ENCODE measurements around the gene DSCAML1.

DNA sequence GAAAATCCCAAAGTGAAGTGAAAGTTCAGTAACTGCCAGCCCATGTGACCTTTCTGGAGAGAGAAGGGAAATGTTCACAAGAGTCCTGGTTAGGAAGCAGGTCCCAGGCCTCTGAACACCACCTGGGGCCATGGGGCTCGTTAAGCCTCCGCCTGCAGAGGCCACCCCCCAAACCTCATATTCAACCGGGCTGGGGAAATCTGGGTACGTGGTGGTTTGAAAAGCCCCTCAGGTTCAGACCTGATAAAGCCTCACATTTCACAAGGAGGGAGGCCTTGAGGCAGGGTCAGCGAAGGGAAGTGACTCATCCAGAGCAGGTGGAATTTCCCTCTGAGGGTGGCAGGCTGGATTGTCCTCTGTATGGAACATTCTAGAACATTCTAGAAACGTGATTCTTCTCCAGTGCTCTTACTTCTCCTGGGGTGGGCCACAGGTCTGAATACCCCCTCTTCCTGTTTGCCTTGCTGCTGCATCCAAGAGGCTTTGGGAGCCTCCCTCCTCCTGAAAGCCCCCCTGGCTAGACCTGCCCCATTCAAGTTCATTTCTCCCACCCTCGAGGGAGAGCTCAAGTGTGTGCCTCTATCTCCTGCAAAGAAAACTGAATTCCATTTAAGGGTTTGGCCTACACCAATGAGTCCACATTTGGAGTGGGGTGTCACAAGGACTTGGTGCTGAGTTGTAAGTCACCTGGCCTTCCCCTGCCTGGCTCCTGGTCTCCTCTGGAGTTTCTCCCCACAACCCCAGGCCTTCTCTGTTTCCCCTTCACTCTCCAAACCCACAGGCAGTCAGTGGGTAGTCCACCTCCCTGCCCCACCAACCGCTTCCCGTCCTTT is 21.2 kb upstream of the DSCAML1 start:
- TF ChIP-seq, protein P1, sequence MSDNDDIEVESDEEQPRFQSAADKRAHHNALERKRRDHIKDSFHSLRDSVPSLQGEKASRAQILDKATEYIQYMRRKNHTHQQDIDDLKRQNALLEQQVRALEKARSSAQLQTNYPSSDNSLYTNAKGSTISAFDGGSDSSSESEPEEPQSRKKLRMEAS (CRISPR knock-in tag; IDR thresholded peaks at IDR 0.05): no peak
- TF ChIP-seq, protein P2, sequence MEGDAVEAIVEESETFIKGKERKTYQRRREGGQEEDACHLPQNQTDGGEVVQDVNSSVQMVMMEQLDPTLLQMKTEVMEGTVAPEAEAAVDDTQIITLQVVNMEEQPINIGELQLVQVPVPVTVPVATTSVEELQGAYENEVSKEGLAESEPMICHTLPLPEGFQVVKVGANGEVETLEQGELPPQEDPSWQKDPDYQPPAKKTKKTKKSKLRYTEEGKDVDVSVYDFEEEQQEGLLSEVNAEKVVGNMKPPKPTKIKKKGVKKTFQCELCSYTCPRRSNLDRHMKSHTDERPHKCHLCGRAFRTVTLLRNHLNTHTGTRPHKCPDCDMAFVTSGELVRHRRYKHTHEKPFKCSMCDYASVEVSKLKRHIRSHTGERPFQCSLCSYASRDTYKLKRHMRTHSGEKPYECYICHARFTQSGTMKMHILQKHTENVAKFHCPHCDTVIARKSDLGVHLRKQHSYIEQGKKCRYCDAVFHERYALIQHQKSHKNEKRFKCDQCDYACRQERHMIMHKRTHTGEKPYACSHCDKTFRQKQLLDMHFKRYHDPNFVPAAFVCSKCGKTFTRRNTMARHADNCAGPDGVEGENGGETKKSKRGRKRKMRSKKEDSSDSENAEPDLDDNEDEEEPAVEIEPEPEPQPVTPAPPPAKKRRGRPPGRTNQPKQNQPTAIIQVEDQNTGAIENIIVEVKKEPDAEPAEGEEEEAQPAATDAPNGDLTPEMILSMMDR (IDR thresholded peaks at IDR 0.05): peak; percentile 14; the same call in 1 of the 2 replicates
- TF ChIP-seq CREB1 (CRISPR knock-in tag; IDR thresholded peaks at IDR 0.05) (no peak), NFE2L1 (CRISPR knock-in tag; IDR thresholded peaks at IDR 0.05) (no peak)
- TF ChIP-seq, protein P3, sequence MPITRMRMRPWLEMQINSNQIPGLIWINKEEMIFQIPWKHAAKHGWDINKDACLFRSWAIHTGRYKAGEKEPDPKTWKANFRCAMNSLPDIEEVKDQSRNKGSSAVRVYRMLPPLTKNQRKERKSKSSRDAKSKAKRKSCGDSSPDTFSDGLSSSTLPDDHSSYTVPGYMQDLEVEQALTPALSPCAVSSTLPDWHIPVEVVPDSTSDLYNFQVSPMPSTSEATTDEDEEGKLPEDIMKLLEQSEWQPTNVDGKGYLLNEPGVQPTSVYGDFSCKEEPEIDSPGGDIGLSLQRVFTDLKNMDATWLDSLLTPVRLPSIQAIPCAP (CRISPR knock-in tag; IDR thresholded peaks at IDR 0.05): no peak
